ENCODE results near the gene HEYL.

Gene HEYL

DNA sequence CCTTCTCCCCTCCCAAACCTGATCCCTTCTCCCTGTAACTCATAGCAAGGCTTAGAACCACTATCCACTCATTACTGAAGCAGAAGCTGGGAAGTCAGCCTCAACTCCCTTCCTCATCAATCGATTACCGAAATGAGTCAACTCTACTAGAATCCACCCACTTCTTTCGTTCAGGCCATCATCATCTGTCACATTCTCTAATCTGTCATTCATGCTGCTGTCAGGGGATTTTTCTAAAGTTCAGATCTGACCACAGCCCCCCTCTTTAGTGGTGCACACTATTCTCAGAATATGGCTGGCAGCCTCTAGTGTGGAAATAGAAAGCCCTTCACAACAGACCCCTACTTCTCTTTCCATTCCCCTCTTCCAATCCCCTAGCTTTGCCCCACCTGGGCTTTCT lies 27.3 kb upstream of the HEYL start:
- DNase-seq (ENCODE audit: low read depth in 3 of 3) = peak in 2 of 3 experiments; percentile 28 to 37

DNA sequence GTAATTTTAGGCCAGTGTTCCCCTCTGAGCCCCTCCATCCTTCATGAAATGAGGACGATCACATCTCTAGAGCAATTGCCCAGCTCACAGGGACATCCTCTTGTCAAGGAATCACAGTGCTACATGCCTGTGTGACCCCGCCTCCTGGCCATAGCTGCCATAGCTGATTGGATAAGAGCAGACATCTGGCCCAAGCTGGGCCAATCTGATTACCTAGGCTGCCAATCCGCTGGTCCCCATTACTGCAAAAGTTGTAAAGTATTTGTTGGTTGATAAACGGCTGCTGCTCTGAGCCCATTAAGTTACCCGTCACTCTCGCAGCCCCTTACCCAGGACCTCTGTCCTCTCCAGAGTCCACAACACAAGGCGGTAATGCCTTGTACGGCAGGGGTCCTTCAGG lies 24.1 kb upstream of the HEYL start:
- DNase-seq (ENCODE audit: low read depth in 3 of 3) = no peak

DNA sequence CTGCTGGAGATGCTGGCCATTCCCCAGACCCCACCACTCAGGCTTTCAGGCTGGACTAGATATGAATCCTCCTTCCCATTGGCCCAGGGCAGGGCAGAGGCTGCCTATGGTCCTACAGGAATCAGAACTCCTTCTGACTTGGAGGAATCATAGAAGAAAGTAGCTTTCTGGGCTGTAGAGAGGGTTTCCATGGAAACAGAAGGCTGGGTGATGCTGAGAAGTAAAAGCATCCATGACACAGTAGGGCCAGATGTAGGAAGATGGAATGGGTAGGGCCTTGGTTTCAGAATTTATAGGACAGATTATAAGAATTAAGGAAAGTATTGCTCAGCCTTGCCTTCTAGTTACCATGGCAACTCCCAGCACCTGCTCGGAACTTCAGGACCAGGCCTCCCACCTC lies 23.4 kb upstream of the HEYL start:
- DNase-seq (ENCODE audit: low read depth in 3 of 3) = no peak

DNA sequence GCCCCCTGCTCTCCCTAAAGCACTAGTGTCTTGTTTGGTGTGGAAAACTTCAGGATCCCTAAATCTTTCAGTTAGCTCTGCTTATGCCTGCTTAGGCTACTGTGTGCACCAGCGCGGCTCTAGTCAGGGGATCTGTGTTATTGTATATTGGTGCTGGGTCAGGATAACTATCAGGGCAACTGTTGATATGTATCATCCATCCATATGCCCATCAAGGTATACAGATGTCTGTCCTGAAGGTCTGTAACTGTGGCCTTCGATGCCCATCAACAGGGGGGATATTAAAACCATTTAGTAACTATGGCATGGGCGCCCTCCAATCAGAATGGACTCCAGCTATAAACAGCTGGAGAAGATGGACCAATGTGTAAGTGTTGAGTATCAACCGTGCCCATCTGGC lies 20.1 kb upstream of the HEYL start:
- DNase-seq (ENCODE audit: low read depth in 3 of 3) = no peak

DNA sequence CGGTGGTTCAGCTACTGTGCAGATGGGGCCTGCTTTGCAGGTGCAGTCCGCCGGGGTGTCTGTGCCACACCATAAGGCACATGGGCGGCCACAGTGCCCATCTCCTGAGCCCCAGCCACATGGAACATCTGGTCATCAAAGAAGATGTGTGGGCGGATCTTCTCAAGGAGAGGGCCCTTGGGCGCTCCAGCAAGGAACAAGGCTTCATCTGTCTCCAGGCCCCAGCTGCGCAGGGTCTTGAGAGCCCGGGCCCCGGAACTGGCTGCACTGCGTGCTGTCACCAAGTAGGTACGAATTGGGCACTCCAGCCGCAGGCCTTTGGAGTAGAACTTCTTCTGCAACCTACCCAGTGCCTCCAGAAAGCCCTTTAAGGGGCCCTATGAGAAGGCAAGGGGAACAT lies 19.7 kb upstream of the HEYL start:
- DNase-seq (ENCODE audit: low read depth in 3 of 3) = no peak

DNA sequence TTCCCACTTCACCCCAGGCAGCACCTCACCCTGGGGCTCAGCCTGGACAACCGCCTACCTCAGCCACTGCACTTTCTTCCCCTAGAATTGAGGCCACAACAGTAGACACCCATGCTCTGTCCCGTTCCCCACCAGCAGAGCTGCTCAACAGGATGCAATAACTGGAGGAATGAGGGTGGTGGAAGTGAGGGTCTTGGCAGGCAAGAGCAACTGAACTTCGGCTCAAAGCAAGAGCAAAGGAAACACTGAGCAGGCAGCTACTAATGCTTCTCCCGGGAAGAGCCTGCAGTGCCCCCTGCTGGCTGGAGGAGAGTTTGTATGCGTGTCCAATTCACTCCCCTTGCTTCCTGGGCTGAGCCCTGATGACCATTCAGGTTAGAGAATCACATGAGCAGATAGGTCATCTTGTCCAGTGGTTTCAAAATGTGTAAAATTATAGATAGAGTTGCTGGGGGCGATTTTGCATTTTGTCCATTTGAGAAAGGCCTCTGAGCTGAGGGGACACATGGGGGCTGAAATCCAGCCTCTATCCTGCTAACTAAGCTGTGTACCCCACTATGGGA lies 18.6 kb upstream of the HEYL start:
- peak; percentile 38 to 67 (median 39) for DNase-seq (ENCODE audit: low read depth in 3 of 3)

DNA sequence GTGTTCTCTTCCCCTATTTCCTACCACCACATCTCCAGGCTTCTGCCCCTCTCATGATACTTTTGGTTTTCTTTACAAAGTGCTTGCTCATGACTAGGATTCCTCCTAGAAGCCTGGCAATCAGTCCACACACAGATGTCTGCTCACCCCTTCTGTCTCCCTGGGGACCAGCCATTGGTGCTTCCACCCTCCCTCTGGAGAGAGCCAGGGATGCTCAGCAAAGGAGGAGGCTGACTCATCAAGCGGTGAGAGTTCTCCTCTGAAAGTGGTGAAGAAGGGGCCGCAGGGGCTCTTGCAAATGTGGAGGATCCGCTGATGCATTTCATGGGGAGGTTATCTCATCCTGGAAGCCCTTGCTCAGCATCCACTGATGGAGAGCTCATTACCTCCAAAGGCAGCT lies 18.0 kb upstream of the HEYL start:
- no peak for DNase-seq (ENCODE audit: low read depth in 3 of 3)

DNA sequence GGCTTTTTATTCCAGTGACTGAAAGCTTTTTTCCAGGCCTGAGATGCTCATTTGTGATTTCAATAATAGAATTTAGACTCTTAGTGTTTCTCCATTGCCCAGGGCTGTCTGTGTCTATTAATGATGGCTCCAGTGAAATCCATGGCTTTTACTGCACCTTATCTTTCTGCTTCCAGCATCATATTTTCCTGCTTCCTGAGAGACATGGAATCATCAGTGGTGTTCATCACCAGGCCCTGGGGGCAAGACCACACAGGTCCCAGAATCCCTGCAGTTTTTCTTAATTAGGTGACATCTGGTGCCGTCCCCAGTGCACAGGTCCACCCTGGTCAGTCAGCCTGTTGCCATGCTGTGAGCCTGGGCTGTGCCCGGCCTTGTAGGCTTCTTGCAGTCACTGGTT lies 16.9 kb upstream of the HEYL start:
- DNase-seq (ENCODE audit: low read depth in 3 of 3) = no peak

DNA sequence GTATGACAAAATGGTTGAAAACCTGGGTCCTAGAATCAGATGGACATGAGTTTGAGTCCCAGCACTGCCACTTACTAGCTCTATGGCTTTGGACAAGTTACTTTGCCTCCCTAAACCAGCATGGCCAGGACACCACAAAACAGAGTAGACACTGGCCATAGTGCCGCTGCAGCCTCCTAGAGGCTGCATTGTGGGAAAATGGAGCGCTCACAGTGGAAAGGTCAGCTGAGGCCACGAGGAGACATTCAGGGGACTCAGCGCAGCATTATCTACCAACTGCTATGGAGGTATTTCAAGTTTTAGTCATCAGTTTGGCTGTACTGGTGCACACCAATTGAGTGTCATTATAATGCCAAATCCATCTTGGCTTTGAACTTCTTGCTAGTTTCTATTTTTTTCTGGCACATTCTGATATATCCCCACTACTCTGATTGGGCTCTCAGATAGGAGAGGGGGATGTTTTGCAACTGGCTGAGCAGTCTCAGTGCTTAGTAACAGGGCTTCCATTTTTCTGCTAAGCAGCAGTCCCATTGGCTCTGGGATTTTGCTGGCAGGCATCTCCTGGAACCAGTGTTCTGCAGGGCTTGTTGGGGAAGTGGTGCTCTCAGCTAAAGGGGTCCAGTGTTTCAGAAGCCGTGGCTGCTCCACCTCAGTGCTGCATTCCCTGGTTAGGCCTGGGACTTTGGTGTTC lies 16.3 kb upstream of the HEYL start:
- no peak for DNase-seq (ENCODE audit: low read depth in 3 of 3)

DNA sequence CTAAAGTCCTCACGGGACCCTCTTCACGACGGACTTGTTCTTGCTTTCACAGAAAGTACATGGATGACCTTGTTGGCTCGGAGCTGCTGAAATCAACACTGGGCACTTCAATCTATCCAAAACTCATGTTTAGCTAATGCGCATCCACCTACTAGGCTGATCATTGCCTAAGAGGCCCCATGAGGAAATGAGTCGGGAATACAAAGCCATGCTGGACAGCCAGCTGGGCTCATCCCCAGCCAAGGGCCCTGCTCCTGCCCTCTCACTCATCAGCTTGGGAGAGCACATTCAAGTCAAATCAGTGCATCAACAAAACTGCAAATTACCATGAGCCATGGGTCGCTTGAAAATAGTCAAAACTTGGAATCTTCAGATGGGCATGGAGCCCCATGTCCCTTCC lies 14.8 kb upstream of the HEYL start:
- DNase-seq (ENCODE audit: low read depth in 3 of 3) = no peak

DNA sequence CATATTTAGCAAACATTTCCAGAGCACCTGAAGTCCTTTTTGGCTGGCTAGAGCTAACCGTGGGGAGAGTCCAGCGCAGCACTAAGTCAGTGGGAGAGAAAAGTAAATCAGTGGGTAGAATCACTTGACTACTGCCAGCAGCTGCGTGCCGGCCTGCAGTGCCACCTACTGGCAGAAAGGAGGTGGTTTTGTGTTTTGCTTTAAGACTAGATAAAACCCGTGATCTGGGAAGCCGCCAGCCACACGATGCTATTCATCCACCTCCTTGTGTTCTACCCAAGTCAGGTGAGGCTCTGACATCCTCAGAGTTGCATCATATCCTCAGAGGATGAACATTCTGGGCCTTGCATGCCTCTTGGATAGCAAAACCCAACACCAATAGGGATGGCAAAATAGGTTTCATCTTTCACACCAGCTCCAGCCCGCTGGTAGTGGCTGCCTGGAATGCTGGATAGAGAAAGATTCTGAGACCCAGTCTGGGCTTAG lies 14.1 kb upstream of the HEYL start:
- peak; percentile 58 to 71 (median 63) for DNase-seq (ENCODE audit: low read depth in 3 of 3)

DNA sequence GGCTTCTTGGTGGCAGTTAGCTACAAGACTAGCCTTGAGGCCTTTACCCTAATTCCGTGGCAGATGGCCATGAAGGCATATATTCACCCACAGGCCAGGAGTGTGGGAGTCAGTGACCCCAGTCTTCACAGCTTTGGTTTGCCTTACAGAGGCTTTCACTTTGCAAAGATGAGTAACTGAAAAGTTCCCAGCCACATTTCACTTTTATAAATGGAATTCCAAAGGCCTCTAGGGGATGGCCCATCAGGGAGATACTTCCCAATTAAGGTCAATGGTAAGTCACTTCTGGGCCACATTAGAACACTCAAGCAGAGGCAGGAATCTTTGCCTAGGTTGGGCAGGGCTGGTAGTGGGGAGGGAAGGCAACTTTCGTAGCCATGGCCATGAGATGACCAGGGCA lies 13.1 kb upstream of the HEYL start:
- no peak for DNase-seq (ENCODE audit: low read depth in 3 of 3)

DNA sequence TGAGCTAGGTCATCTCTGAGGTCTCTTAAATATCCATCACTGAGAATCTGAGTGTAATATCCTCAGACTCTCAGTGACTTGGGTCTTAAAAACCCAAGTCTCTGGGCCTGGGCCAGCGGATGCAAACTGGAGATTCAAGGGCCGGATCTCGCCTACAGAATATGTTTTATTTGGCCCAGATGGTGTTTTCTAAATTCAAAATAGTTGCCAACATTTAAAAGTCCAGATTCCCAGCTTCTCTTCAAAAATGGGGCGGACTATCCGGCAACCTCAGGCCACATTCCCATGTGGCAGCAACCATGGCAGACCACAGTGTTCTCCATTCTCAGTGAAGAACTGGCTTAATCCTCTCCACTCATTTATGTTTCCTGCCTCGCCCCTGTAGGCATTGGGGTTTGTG lies 12.7 kb upstream of the HEYL start:
- no peak for DNase-seq (ENCODE audit: low read depth in 3 of 3)

DNA sequence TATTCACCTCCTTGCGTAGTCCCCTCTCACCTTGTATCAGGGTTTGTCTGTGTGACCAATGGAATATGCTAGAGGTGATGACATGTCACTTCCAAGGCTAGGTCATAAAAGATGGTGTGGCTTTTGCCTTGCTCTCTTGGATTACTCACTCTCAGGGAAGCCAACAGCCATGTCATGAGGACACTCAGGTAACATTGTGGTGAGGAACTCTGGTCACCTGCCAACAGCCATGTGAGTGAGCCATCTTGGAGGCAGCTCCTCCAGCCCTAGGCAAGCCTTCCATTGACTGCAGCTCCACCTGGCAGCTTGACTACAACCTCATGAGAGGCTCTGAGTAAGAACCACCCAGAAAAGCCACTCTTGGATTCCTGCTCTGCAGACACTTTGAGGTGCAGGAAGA lies 11.0 kb upstream of the HEYL start:
- no peak for DNase-seq (ENCODE audit: low read depth in 3 of 3)

DNA sequence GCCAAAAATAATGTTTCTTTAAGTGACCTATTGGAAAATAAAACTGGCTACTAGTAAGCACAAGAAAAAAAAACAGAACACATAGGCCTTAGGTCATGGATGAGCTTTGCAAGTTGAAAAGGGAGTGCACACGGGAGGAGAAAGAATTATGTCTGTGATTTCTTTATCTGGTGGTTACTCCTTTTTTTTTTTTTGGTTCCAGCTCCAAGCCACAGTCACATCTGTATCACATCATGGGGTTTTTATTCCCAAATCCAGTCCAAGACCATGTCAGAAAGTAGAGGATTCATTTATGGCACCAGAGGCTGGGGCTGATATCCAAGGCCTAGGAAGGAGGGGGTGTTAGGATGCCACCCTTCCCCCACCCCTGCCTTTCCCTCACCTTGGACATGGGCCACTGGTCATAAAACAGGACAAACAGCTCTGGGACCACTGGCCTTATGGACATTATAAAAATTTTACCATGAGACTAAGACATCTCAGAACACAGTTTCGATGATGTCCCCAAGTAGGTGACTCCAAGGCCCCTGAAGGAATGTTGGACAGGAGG lies 10.3 kb upstream of the HEYL start:
- DNase-seq (ENCODE audit: low read depth in 3 of 3) = no peak

DNA sequence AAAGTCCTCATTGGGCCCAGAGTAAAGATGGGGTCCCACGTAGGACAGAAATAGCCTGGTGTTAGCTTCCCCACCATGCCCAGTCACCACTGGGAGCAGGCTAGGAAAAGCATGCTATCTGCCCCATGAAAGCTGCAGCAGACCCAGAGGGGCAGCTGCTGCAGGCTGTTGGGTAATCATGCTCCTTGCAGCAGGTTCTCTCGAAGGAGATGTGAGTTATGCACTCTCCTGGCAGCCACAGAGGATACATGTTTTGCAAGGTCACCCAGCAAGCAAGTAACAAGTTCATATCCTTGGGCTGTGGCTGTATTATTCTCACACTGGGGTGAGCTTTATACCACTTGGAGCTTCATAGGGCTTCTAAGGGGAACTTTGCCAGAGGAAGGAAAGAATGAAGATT lies 9.1 kb upstream of the HEYL start:
- DNase-seq (ENCODE audit: low read depth in 3 of 3) = no peak

DNA sequence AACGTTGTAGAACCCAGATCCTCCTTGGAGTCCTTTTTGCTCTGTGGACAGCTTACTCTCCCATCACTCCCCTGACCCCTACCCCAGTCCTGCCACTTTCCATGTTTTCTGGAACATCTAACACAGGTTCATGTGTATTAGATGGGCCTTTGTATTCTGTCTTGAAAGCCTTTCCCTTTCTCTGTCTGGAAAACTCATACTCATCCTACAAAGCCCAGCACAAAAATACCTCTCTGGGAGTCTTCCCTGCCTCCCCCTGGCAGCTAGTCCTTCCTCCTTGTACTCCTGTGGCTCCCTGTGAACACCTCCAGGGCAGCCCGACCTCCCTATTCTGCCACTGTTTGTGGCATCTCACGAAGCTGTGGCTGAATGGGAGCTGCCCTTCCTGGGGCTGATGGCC lies 7.8 kb upstream of the HEYL start:
- DNase-seq (ENCODE audit: low read depth in 3 of 3) = no peak

DNA sequence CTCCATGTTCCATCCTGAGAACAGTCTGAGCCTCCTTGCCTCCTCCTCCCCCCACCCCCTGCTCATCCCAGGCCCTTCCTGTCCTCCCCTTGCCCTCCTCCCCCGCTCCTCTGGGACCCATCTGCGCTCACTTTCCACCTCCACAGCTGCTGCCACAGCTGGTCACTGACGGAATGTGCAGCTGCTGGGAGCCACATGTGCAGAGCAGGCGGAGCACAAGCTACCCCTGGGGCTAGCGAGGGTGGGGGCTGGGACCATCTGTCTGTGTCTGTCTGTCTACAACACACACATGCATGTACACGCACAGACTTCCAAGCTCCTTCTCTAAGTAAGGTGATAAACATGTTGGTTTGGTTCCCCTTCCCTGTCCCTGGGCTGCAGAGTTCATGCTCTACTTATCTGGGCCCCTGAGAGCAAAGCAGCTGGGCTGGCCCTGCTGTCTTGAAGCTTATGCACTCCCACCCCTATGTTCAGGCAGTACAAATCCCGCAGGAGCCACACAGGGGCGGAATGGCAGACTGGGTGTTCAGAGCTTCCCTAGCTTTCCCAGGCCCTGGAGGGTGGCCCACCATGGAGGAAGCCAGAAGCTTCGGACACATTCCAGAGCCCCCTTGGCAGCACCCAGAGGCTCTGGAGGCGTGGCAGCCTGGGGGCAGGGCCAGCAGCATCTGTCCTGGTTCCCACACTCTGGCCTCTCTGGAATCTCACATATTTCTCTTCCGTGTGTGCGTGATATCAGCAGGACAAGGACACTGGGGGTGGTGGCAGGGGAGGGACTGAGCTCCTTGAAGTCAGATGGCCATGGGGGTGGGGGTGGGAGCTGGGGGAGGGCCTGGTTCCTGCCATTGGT lies 7.0 kb upstream of the HEYL start:
- no peak for DNase-seq (ENCODE audit: low read depth in 3 of 3)

DNA sequence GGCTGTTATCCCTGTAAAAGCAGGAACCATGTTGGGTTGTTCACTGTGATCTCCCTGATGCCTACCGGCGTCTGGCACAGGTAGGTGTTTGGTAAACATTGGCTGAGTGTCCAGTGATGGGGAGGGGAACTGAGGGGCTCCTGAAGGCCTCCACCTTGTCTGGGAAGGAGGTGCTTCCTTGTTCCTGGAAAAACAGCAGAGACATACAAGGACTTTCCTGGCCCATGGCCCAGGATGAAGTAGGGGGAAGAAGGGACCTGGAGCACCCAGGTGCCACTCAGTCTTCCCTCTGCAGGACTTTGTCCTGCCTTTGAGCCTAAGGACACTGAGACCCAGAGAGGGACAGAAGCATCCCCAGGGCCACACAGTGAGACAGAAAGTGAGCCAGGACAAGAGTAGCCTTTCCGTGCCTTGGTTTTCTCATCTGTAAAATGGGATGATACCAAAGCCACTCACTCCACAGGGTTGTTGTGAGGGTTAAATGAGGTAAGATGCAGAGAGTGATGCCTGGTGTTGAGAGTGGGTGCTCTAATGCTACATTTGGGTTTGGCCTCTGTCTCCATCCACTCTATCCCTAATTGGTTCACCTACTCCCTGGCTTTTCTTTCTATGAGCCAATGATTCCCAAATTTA lies 6.1 kb upstream of the HEYL start:
- no peak for DNase-seq (ENCODE audit: low read depth in 3 of 3)

DNA sequence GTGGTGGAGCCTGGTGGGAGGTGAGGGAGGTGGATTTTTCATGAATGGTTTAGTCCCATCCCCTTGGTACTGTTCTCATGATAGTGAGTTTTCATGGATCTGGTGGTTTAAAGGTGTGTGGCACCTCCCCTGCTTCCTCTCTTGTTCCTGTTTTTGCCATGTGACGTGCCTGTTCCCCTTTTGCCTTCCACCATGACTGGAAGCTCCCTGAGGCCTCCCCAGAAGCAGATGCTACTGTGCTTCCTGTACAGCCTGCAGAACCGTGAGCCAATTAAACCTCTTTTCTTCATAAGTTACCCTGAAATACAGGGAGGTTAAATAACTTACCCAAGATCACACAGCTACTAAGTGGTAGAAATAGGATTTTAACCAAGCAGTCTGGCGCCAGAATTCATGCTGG lies 4.3 kb upstream of the HEYL start:
- DNase-seq (ENCODE audit: low read depth in 3 of 3) = no peak

DNA sequence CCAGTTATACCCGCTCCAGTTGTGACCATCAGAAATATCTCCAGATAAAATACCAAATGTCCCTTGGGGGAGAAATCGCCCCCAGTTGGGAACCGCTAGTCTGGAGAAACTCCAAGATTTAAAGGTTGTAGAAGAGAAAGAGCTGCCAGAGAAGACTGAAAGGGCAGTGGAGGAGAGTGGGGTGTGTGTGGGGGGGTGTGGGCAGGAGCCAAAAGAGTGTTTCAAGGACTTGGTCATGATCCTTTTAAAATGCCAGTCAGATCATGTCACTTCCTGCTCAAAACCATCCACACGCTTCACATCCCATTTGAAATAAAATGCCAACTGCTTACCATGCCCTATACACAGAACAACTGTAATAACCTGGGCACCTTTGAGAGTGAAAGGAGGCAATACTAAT lies 3.4 kb upstream of the HEYL start:
- no peak for DNase-seq (ENCODE audit: low read depth in 3 of 3)

DNA sequence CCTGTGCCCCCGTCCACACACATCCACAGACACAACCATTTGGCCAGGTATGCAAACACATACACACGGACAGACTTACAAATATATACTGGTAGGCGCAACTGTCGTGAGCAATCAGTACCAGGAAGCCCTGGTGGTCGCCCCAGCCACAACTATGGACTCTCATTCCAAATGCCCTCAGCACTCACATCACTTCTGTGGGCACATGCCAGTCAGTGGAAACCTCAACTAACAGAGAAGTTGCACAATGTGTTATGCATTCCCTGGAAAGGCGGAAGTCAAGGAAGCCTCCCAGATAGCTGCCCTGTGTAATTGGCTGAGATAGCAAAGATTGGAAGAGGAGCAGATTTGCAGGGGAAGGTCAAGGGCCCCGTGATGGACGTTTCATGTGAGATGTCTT lies 1.4 kb upstream of the HEYL start:
- DNase-seq (ENCODE audit: low read depth in 3 of 3) = no peak
